Endothelial cell (in vitro differentiated cells): Measurements from ENCODE around the gene POLR2E. TPM values are rescaled to one million over a fixed set of nuclear protein-coding genes. Genes with fewer than 3 reads are reported as not detected.

ENCODE experiments used
- DNase-seq: peaks from one replicate; pipeline ENCODE4 v3.0.0; 2021; ENCODE audit warnings: low spot score
- H3K27ac Mint-ChIP-seq: one replicate; pipeline ENCODE4 v1.8.0; 2021; ENCODE audit warnings: mixed read lengths, inconsistent platforms; ENCODE audit not compliant: unreplicated experiment
- H3K27me3 Mint-ChIP-seq: one replicate; pipeline ENCODE4 v1.8.0; 2021; ENCODE audit warnings: mild to moderate bottlenecking, moderate library complexity, mixed read lengths, inconsistent platforms; ENCODE audit not compliant: unreplicated experiment
- H3K36me3 Mint-ChIP-seq: one replicate; pipeline ENCODE4 v1.8.0; 2021; ENCODE audit warnings: mild to moderate bottlenecking, low read depth, mixed read lengths, inconsistent platforms; ENCODE audit not compliant: unreplicated experiment
- H3K4me1 Mint-ChIP-seq: one replicate; pipeline ENCODE4 v1.8.0; 2021; ENCODE audit warnings: mild to moderate bottlenecking, mixed read lengths, inconsistent platforms; ENCODE audit not compliant: unreplicated experiment
- H3K4me3 Mint-ChIP-seq: one replicate; pipeline ENCODE4 v1.8.0; 2021; ENCODE audit warnings: mild to moderate bottlenecking, mixed read lengths, inconsistent platforms; ENCODE audit not compliant: unreplicated experiment
- H3K9me3 Mint-ChIP-seq: one replicate; pipeline ENCODE4 v1.8.0; 2021; ENCODE audit warnings: mixed read lengths, inconsistent platforms; ENCODE audit not compliant: unreplicated experiment
- total RNA-seq: library from RNA; stranded (reverse); fragmentation: NEBNext Ultra II Directional; extraction: Animal tissue kit (Norgen Biotek cat#: 25700); gene quantifications from one replicate; pipeline ENCODE4 v1.2.1, GENCODE V29; 2021; ENCODE audit not compliant: unreplicated experiment
- TF ChIP-seq, protein P1 (sequence below): fragments of 200-600 bp; sonication (generic); IDR thresholded peaks from one replicate; pipeline ENCODE4 v1.5.0; 2021; ENCODE audit warnings: antibody characterized with exemption; ENCODE audit not compliant: unreplicated experiment

Gene POLR2E
- total RNA-seq, 1 donor from 2014 or later = 166 TPM

- no peaks in the 10 kb centered on the region for H3K4me1 Mint-ChIP-seq
- H3K36me3 Mint-ChIP-seq = peaks cover 8% of the 10 kb centered on the region
- TF ChIP-seq, protein P1, sequence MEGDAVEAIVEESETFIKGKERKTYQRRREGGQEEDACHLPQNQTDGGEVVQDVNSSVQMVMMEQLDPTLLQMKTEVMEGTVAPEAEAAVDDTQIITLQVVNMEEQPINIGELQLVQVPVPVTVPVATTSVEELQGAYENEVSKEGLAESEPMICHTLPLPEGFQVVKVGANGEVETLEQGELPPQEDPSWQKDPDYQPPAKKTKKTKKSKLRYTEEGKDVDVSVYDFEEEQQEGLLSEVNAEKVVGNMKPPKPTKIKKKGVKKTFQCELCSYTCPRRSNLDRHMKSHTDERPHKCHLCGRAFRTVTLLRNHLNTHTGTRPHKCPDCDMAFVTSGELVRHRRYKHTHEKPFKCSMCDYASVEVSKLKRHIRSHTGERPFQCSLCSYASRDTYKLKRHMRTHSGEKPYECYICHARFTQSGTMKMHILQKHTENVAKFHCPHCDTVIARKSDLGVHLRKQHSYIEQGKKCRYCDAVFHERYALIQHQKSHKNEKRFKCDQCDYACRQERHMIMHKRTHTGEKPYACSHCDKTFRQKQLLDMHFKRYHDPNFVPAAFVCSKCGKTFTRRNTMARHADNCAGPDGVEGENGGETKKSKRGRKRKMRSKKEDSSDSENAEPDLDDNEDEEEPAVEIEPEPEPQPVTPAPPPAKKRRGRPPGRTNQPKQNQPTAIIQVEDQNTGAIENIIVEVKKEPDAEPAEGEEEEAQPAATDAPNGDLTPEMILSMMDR = no peak
- no peaks in the 10 kb centered on the region for H3K9me3 Mint-ChIP-seq
- no peak overlapping the region for H3K4me3 Mint-ChIP-seq
- no peak for DNase-seq
- peaks cover 16% of the 10 kb centered on the region for H3K27me3 Mint-ChIP-seq
- H3K27ac Mint-ChIP-seq = no peak overlapping the region
These were observed 9.3 kb downstream of the POLR2E start for GRCh38 chr19:1085676-1086442.

- Mint-ChIP-seq H3K36me3 (peaks cover 8% of the 10 kb centered on the region), H3K4me3 (no peak overlapping the region), H3K27ac (no peak overlapping the region), H3K27me3 (peaks cover 16% of the 10 kb centered on the region), H3K9me3 (no peaks in the 10 kb centered on the region), H3K4me1 (no peaks in the 10 kb centered on the region)
- no peak for DNase-seq
- TF ChIP-seq, protein P1 = no peak
These were observed 10.0 kb downstream of the POLR2E start for GRCh38 chr19:1085053-1085658.

- no peak overlapping the region for H3K4me3 Mint-ChIP-seq
- DNase-seq = no peak
- TF ChIP-seq, protein P1 = no peak
- H3K27ac Mint-ChIP-seq = peak overlapping the region; percentile 9
- peaks cover 8% of the 10 kb centered on the region for H3K36me3 Mint-ChIP-seq
- H3K4me1 Mint-ChIP-seq = no peaks in the 10 kb centered on the region
- H3K27me3 Mint-ChIP-seq = peaks cover 16% of the 10 kb centered on the region
- no peaks in the 10 kb centered on the region for H3K9me3 Mint-ChIP-seq
These were observed 10.9 kb downstream of the POLR2E start for GRCh38 chr19:1084024-1084868.

DNA sequence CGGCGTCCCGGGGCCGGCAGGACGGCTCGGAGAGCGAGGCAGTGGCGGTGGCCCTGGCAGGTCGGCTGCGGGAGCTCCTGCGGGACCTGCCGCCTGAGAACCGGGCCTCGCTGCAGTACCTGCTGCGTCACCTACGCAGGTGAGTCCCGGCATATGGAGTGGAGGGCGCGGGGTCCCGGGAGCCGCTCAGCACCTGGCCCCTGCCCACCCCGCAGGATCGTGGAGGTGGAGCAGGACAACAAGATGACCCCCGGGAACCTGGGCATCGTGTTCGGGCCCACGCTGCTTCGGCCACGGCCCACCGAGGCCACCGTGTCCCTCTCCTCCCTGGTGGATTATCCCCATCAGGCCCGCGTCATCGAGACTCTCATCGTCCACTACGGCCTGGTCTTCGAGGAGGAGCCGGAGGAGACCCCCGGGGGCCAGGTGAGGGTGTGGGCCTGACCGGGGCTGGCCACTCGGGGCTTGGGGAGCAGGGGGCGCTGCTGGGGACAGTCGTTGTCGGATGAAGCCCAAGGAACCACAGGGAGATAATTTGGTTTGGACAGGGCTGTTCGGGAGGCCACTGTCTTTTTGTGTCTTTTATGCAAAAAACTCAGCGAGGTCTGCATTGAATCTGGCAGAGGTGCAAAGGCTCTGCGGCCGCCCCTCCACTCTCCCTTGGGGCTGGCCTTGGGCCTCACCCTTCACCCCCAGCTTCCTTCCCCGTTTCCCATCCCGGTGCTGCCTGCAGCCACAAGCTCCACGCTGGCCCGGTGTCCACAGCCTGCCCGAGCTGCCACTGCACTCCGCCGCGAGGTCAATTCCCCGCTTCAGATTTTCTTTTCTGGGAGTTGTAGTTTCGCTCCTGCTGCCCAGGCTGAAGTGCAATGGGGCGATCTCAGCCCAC is 12.0 kb downstream of the POLR2E start:
- DNase-seq = no peak
- H3K36me3 Mint-ChIP-seq = peaks cover 8% of the 10 kb centered on the region
- H3K9me3 Mint-ChIP-seq = no peaks in the 10 kb centered on the region
- no peak overlapping the region for H3K27ac Mint-ChIP-seq
- no peak overlapping the region for H3K4me3 Mint-ChIP-seq
- peaks cover 16% of the 10 kb centered on the region for H3K27me3 Mint-ChIP-seq
- TF ChIP-seq, protein P1 = no peak
- H3K4me1 Mint-ChIP-seq = no peaks in the 10 kb centered on the region
